Liver (tissue), 3 donors: ENCODE measurements around the gene XRCC5.

ENCODE experiments used
- ATF3 ChIP-seq: IDR thresholded peaks from 2 replicates; pipeline ENCODE4 v1.6.1; 2016; ENCODE audit warnings: antibody characterized with exemption
- CTCF ChIP-seq: fragments of 150-350 bp; IDR thresholded peaks from 2 replicates; pipeline ENCODE4 v1.5.1; 2017; ENCODE audit warnings: improper control_type of control experiment, low read depth, low read length; ENCODE audit not compliant: missing input control
- GABPA ChIP-seq, 2 donors: IDR thresholded peaks in 1 of 2; conservative IDR thresholded peaks in 1 of 2; 2 replicates each; pipeline ENCODE4 v1.6.1; 2016; ENCODE audit warnings: antibody characterized with exemption in 2 of 2, mild to moderate bottlenecking in 1 of 2, moderate library complexity in 1 of 2
- HNF4G ChIP-seq: IDR thresholded peaks from 2 replicates; pipeline ENCODE4 v1.6.1; 2016; ENCODE audit warnings: antibody characterized with exemption
- JUND ChIP-seq, 2 donors: IDR thresholded peaks; 2 replicates each; pipeline ENCODE4 v1.6.1; 2016; ENCODE audit warnings: antibody characterized with exemption in 2 of 2
- MAX ChIP-seq: IDR thresholded peaks from 2 replicates; pipeline ENCODE4 v1.6.1; 2016; ENCODE audit warnings: antibody characterized with exemption
- RAD21 ChIP-seq, 2 donors: IDR thresholded peaks; 2 replicates each; pipeline ENCODE4 v1.6.1; 2016; ENCODE audit warnings: antibody characterized with exemption in 2 of 2, mild to moderate bottlenecking in 2 of 2
- REST ChIP-seq: IDR thresholded peaks from 2 replicates; pipeline ENCODE4 v1.6.1; 2016; ENCODE audit warnings: antibody characterized with exemption, mild to moderate bottlenecking
- RXRA ChIP-seq, 2 donors: IDR thresholded peaks; 2 replicates each; pipeline ENCODE4 v1.6.1; 2017 to 2018; ENCODE audit warnings: antibody characterized with exemption in 2 of 2, mild to moderate bottlenecking in 1 of 2
- TAF1 ChIP-seq: conservative IDR thresholded peaks from 2 replicates; pipeline ENCODE4 v1.6.1; 2016; ENCODE audit warnings: antibody characterized with exemption, mild to moderate bottlenecking
- YY1 ChIP-seq: IDR thresholded peaks from 2 replicates; pipeline ENCODE4 v1.6.1; 2016; ENCODE audit warnings: antibody characterized with exemption, mild to moderate bottlenecking
- ZBTB33 ChIP-seq: IDR thresholded peaks from 2 replicates; pipeline ENCODE4 v1.6.1; 2016; ENCODE audit warnings: antibody characterized with exemption
- donor health status: healthy.
- donor health status: healthy.

GRCh38 chr2:216092646-216093045 lies 16.5 kb upstream of the XRCC5 start:
- no peak for TF ChIP-seq CTCF
- TF ChIP-seq RXRA (IDR thresholded peaks at IDR 0.05) = no peak
- TF ChIP-seq TAF1 = no peak
- TF ChIP-seq ATF3 = no peak
- no peak for TF ChIP-seq YY1
- TF ChIP-seq JUND (IDR thresholded peaks at IDR 0.05) = no peak
- TF ChIP-seq REST = no peak
- TF ChIP-seq ZBTB33 = no peak
- no peak for TF ChIP-seq MAX
- TF ChIP-seq HNF4G = no peak
- TF ChIP-seq RAD21 (IDR thresholded peaks at IDR 0.05) = no peak
- TF ChIP-seq GABPA (IDR thresholded peaks at IDR 0.05 in 1 of 2, conservative IDR thresholded peaks at IDR 0.05 in 1 of 2) = no peak
